Regular cardiac myocyte (primary cell): ENCODE measurements around the gene CUL3. TPM values are rescaled to one million over a fixed set of nuclear protein-coding genes. Genes with fewer than 3 reads are reported as not detected.

Experiments used
- total RNA-seq: library from RNA; depleted of rRNA; stranded (reverse); fragments of >200 nt; gene quantifications from 2 replicates; pipeline ENCODE4 v1.2.3, GENCODE V29; 2014

Gene CUL3
- total RNA-seq: 42.0 and 52.9 TPM in 2 replicates

GRCh38 chr2:224585211-224586088 is at the start of gene CUL3:
TSS of gene CUL3 (minus strand) at chr2:224585363. CDS start at chr2:224585009, 354 bp downstream.

Other genes with a start within 250 kb of the CUL3 start
- gene FAM124B, start 183.3 kb downstream of the CUL3 start, total RNA-seq: 0.38 and 0.56 TPM in 2 replicates
- gene CCDC195, start 131.0 kb upstream of the CUL3 start, total RNA-seq: not detected in 2 replicates